ENCODE data around the gene CALML4.

DNA sequence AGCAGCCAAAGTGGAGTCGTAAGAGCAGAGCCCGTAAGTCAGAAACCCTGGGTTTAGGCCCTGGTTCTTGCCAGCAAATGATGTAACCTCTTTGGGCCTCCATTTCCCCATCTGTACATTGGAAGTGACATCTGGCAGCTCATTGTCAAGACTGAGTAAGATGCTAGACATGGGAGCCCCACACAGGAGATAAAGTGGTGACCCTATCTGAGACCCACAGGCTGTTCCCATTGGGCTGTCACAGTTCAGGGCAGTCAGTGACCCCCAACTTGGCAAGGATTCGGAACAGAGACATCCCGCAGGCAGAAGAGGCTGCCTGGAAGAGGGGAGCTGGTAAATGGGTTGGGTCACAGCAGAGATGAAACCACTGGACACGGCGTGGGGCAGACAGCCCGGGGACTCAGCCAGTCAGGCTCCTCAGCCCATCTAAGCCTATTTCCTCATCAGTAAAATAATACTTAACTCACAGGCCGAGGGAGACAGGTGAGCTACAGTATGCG is 22.6 kb upstream of the CALML4 start:
- TF ChIP-seq NFRKB (IDR thresholded peaks at IDR 0.05) (no peak), CTBP1 (IDR thresholded peaks at IDR 0.05; ENCODE audit: borderline replicate concordance) (no peak)

Data from HEK293T (cell line).